Coronary artery (tissue), 2 donors: Measurements from ENCODE around the gene EPHA3.

Source experiments
- DNase-seq: peaks from one replicate; pipeline ENCODE4 v3.0.0-alpha.2; 2017; ENCODE audit warnings: low spot score
- H3K27ac ChIP-seq, 2 donors: fragments of 200-600 bp; sonication (generic); one replicate each; pipeline ENCODE4 v1.5.1; 2016 to 2019
- H3K4me3 ChIP-seq: fragments of 200-600 bp; sonication (generic); 2 replicates; pipeline ENCODE4 v1.5.1; 2016; ENCODE audit warnings: mild to moderate bottlenecking, moderate library complexity
- CTCF ChIP-seq: fragments of 200-600 bp; sonication (generic); IDR thresholded peaks from one replicate; pipeline ENCODE4 v1.5.1; 2019; ENCODE audit warnings: antibody characterized with exemption

The EPHA3 gene

GRCh38 chr3:89164774-89165173 lies 57.4 kb downstream of the EPHA3 start:
- Histone ChIP-seq H3K27ac (no peak overlapping the region), H3K4me3 (no peak overlapping the region)
- no peak for TF ChIP-seq CTCF
- DNase-seq, result no peak

GRCh38 chr3:89165636-89166263 lies 58.3 kb downstream of the EPHA3 start:
- no peak overlapping the region for H3K4me3 ChIP-seq
- H3K27ac ChIP-seq, result no peak overlapping the region
- no peak for DNase-seq
- no peak for TF ChIP-seq CTCF

- Histone ChIP-seq H3K4me3 (no peak overlapping the region), H3K27ac (no peak overlapping the region)
- no peak for TF ChIP-seq CTCF
- DNase-seq, result no peak
These were observed 64.5 kb downstream of the EPHA3 start for GRCh38 chr3:89171687-89172545.

- TF ChIP-seq CTCF, result no peak
- H3K27ac ChIP-seq, result no peak overlapping the region
- DNase-seq, result no peak
- no peak overlapping the region for H3K4me3 ChIP-seq
These were observed 66.1 kb downstream of the EPHA3 start for GRCh38 chr3:89173546-89173945.

- DNase-seq, result no peak
- Histone ChIP-seq H3K4me3 (no peak overlapping the region), H3K27ac (no peak overlapping the region)
- TF ChIP-seq CTCF, result no peak
These were observed 72.1 kb downstream of the EPHA3 start for GRCh38 chr3:89179355-89180001.

GRCh38 chr3:89180334-89180733 lies 72.9 kb downstream of the EPHA3 start:
- TF ChIP-seq CTCF, result no peak
- DNase-seq, result no peak
- H3K4me3 ChIP-seq, result peak overlapping the region; percentile 49
- H3K27ac ChIP-seq, result no peak overlapping the region
